IMR-90 (cell line): Measurements from ENCODE around the gene WSB1. TPM values are rescaled to one million over a fixed set of nuclear protein-coding genes. Genes with fewer than 3 reads are reported as not detected.

Source experiments
- ATAC-seq: fragments of 200-7000 bp; cut with Tn5 transposase; 2 replicates; pipeline ENCODE4 v1.9.1; 2020; ENCODE audit warnings: low read depth, mild to moderate bottlenecking, moderate library complexity
- BruUV-seq: library from RNA; stranded (reverse); fragments of 400-500 nt; replicated peaks from 2 replicates; lab custom pipeline; 2021; lab: Mats Ljungman, UMichigan
- CTCF ChIA-PET: fragments of 300-600 bp; formaldehyde crosslinking; extraction: SDS; loops from one replicate; lab custom pipeline; 2021; ENCODE audit warnings: antibody characterized with exemption; lab: Yijun Ruan, JAX
- POLR2A ChIA-PET: fragments of 300-600 bp; sonication (Branson Sonifier 250); formaldehyde crosslinking; loops from one replicate; lab custom pipeline; 2022; ENCODE audit warnings: antibody characterized with exemption; ENCODE audit not compliant: unreplicated experiment; lab: Charles Lee
- DNase-seq: peaks from one replicate; pipeline ENCODE4 v3.0.0; 2013
- H2AFZ ChIP-seq: replicated peaks from 2 replicates; pipeline ENCODE3; 2013; ENCODE audit warnings: low read length, mild to moderate bottlenecking; ENCODE audit not compliant: poor library complexity
- H2AK5ac ChIP-seq: 2 replicates; pipeline ENCODE4 v1.6.1; 2013; ENCODE audit warnings: low read depth, low read length, inconsistent platforms
- H2AK9ac ChIP-seq: replicated peaks from 2 replicates; pipeline ENCODE3; 2013; ENCODE audit warnings: mild to moderate bottlenecking, low read depth, low read length, moderate library complexity; ENCODE audit not compliant: poor library complexity
- H2BK120ac ChIP-seq: 2 replicates; pipeline ENCODE4 v1.6.1; 2013; ENCODE audit warnings: low read depth, low read length, inconsistent platforms
- H2BK15ac ChIP-seq: 3 replicates; pipeline ENCODE4 v1.6.1; 2013; ENCODE audit warnings: low read depth, low read length, inconsistent platforms
- H2BK20ac ChIP-seq: 2 replicates; pipeline ENCODE4 v1.6.1; 2013; ENCODE audit warnings: low read depth, mild to moderate bottlenecking, inconsistent platforms, low read length, moderate library complexity
- H2BK5ac ChIP-seq: 2 replicates; pipeline ENCODE4 v1.6.1; 2013; ENCODE audit warnings: mild to moderate bottlenecking, low read depth, low read length, inconsistent platforms; ENCODE audit not compliant: poor library complexity, severe bottlenecking
- H3K14ac ChIP-seq: replicated peaks from 2 replicates; pipeline ENCODE4 v1.6.1; 2013; ENCODE audit warnings: low read depth, low read length, inconsistent platforms
- H3K18ac ChIP-seq: 2 replicates; pipeline ENCODE4 v1.6.1; 2013; ENCODE audit warnings: low read depth, low read length, control low read depth
- H3K23ac ChIP-seq: 2 replicates; pipeline ENCODE4 v1.6.1; 2013; ENCODE audit warnings: low read depth, low read length, inconsistent platforms
- H3K27ac ChIP-seq: 2 replicates; pipeline ENCODE4 v1.5.1; 2013; ENCODE audit warnings: mild to moderate bottlenecking, control low read depth, low read length; ENCODE audit not compliant: insufficient read depth
- H3K27me3 ChIP-seq: 2 replicates; pipeline ENCODE4 v1.6.1; 2013; ENCODE audit warnings: low read length; ENCODE audit not compliant: control insufficient read depth, insufficient read depth
- H3K36me3 ChIP-seq: 2 replicates; pipeline ENCODE4 v1.6.1; 2013; ENCODE audit warnings: low read length, mixed read lengths; ENCODE audit not compliant: control insufficient read depth, insufficient read depth
- H3K4ac ChIP-seq: 2 replicates; pipeline ENCODE4 v1.6.1; 2013; ENCODE audit warnings: low read depth, low read length, inconsistent platforms
- H3K4me1 ChIP-seq: 2 replicates; pipeline ENCODE4 v1.6.1; 2013; ENCODE audit warnings: low read length, mixed read lengths; ENCODE audit not compliant: control insufficient read depth, insufficient read depth
- H3K4me2 ChIP-seq: 2 replicates; pipeline ENCODE4 v1.6.1; 2013; ENCODE audit warnings: low read depth, mild to moderate bottlenecking, control low read depth, low read length, moderate library complexity
- H3K4me3 ChIP-seq: 2 replicates; pipeline ENCODE4 v1.5.1; 2013; ENCODE audit warnings: low read depth, mild to moderate bottlenecking, control low read depth, low read length, moderate library complexity; ENCODE audit not compliant: insufficient read depth
- H3K56ac ChIP-seq: 2 replicates; pipeline ENCODE4 v1.6.1; 2013; ENCODE audit warnings: low read length, inconsistent platforms; ENCODE audit not compliant: insufficient read depth; ENCODE audit errors: extremely low read depth
- H3K79me1 ChIP-seq, 2 experiments: 2 replicates each; pipeline ENCODE4 v1.6.1; 2013; ENCODE audit warnings: low read length in 2 of 2, inconsistent platforms in 1 of 2, low read depth in 1 of 2
- H3K9ac ChIP-seq: 2 replicates; pipeline ENCODE4 v1.6.1; 2013; ENCODE audit warnings: low read depth, low read length, control low read depth
- H3K9me1 ChIP-seq: 2 replicates; pipeline ENCODE4 v1.6.1; 2013; ENCODE audit warnings: low read length, inconsistent platforms; ENCODE audit not compliant: insufficient read depth
- H3K9me3 ChIP-seq: 2 replicates; pipeline ENCODE4 v1.6.1; 2013; ENCODE audit warnings: low read length; ENCODE audit not compliant: control insufficient read depth, insufficient read depth
- H4K20me1 ChIP-seq: 2 replicates; pipeline ENCODE4 v1.6.1; 2013; ENCODE audit warnings: low read length, inconsistent platforms; ENCODE audit not compliant: insufficient read depth
- H4K5ac ChIP-seq: 2 replicates; pipeline ENCODE4 v1.6.1; 2013; ENCODE audit warnings: mild to moderate bottlenecking, low read depth, low read length, control low read depth
- H4K8ac ChIP-seq, 2 experiments: 2 replicates each; pipeline ENCODE4 v1.6.1; 2013; ENCODE audit warnings: low read depth in 2 of 2, low read length in 2 of 2, control low read depth in 1 of 2, inconsistent platforms in 1 of 2
- H4K91ac ChIP-seq: 2 replicates; pipeline ENCODE4 v1.6.1; 2013; ENCODE audit warnings: low read depth, low read length, inconsistent platforms; ENCODE audit not compliant: insufficient read depth
- FOS ChIP-seq: fragments of 150-350 bp; IDR thresholded peaks from 2 replicates; pipeline ENCODE4 v1.6.1; 2016; ENCODE audit warnings: low read depth, low read length
- POLR2A ChIP-seq: IDR thresholded peaks from 2 replicates; pipeline ENCODE4 v1.6.1; 2012; ENCODE audit warnings: mild to moderate bottlenecking, low read depth, low read length
- RAD21 ChIP-seq: IDR thresholded peaks from 2 replicates; pipeline ENCODE4 v1.6.1; 2012; ENCODE audit warnings: low read length, improper control_type of control experiment
- RCOR1 ChIP-seq: IDR thresholded peaks from 2 replicates; pipeline ENCODE4 v1.6.1; 2012; ENCODE audit warnings: mild to moderate bottlenecking, low read length, improper control_type of control experiment; ENCODE audit not compliant: insufficient replicate concordance
- RFX5 ChIP-seq: IDR thresholded peaks from 2 replicates; pipeline ENCODE4 v1.8.0; 2012; ENCODE audit warnings: low read depth, mild to moderate bottlenecking, low read length, moderate library complexity
- SMC3 ChIP-seq: fragments of 150-350 bp; IDR thresholded peaks from 2 replicates; pipeline ENCODE4 v1.6.1; 2016; ENCODE audit warnings: low read depth, mild to moderate bottlenecking, antibody characterized with exemption, low read length, moderate library complexity
- WGBS, 2 experiments: methylation state at CpG; one replicate each; pipeline versions ENCODE4 v1.1.5 to v1.1.7; 2013; ENCODE audit warnings: missing lambda C conversion rate in 2 of 2; ENCODE audit not compliant: insufficient read length in 1 of 2; ENCODE audit errors: extremely low coverage in 2 of 2; 5-methylcytosine and 5-hydroxymethylcytosine counted together
- dilution Hi-C: fragments of 300-500 bp; cut with HindIII; formaldehyde crosslinking; loops from one replicate; pipeline ENCODE4 v1.14.3; 2018; ENCODE audit warnings: low sequenced_read_pairs; ENCODE audit not compliant: unreplicated experiment
- in situ Hi-C: fragments of 300-500 bp; cut with MboI; formaldehyde crosslinking; loops from 3 replicates; pipeline ENCODE4 v1.14.3; 2019; ENCODE audit warnings: low sequenced_read_pairs, inconsistent platforms, mixed read lengths
- intact Hi-C: fragments of 100-400 bp; cut with micrococcal nuclease; formaldehyde crosslinking; loops from 2 replicates; pipeline ENCODE4 v1.10.0; 2022
- polyA plus RNA-seq, 3 experiments: library from polyadenylated mRNA; depleted of rRNA; stranded (reverse); fragments of >200 nt; gene quantifications; 2 replicates each; pipeline ENCODE4 v1.2.3, GENCODE V29; 2012; ENCODE audit warnings: low replicate concordance in 1 of 3
- total RNA-seq: library from RNA; depleted of rRNA; stranded (reverse); fragments of >200 nt; gene quantifications from 2 replicates; pipeline ENCODE4 v1.2.3, GENCODE V29; 2012

The WSB1 gene
- total and polyA plus RNA-seq, 2 of the 4 experiments (the other 2 are of a cell fraction): 140 to 266 TPM

DNA sequence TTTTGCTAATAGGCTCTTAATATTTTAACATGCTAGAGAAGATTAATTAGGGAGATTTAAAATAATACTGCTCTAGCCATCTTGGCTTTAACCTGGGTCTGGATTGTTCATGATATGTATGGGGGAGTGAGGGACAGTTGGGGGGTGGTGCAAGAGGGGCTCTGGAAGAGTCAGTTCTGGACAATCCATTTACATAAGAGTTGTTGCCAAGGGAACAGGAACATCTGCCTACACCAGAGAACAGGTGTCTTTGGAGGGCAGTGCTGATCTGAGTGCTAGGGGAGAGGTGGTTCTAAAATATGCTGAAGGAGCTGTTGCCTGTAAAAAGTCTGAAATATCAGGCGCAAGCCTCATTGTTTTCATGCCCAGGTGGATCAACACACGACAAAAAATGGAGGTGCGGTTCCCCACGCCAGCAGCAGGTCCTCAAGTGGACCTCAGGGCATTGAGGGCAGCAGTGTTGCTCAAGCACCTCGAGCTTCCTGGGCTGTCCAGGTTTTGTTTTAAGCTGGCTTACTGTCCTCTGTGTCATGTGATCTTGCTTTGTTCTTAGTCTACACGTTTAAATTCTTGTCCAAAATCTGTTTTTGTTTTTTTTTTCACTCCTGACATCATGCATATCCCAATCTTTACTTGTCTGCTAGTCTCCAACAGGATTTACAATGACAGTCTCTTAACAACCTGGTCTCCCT lies 25.4 kb upstream of the WSB1 start:
- dilution Hi-C loops (no loop called here), intact Hi-C loops (no loop called here), in situ Hi-C loops (no loop called here)
- Histone ChIP-seq H3K36me3 (no peaks in the 10 kb centered on the region), H4K20me1 (no peaks in the 10 kb centered on the region), H3K79me1 (no peaks in the 10 kb centered on the region), H3K14ac (no peak overlapping the region), H3K27ac (no peak overlapping the region), H3K9me3 (no peaks in the 10 kb centered on the region), H3K4ac (no peak overlapping the region), H4K91ac (no peak overlapping the region), H2BK120ac (no peak overlapping the region), H3K9me1 (no peaks in the 10 kb centered on the region), H4K8ac (no peak overlapping the region), H3K9ac (no peak overlapping the region), H3K4me2 (no peak overlapping the region), H3K23ac (no peak overlapping the region), H4K5ac (no peak overlapping the region), H2BK5ac (no peak overlapping the region), H3K27me3 (peaks cover 17% of the 10 kb centered on the region), H3K18ac (no peak overlapping the region), H2AK5ac (no peak overlapping the region), H2AFZ (no peak overlapping the region), H2AK9ac (no peak overlapping the region), H2BK15ac (no peak overlapping the region), H2BK20ac (no peak overlapping the region), H3K4me3 (no peak overlapping the region), H3K4me1 (no peaks in the 10 kb centered on the region), H3K56ac (no peak overlapping the region)
- CTCF ChIA-PET: no interaction called here
- 93% methylated on average over 3 of the region's 6 CpGs; no CpG with 5 or more reads in 1 of the 2 experiments for WGBS, 2 experiments
- POLR2A ChIA-PET: no interaction called here
- DNase-seq: no peak
- no peak for ATAC-seq
- TF ChIP-seq FOS (no peak), RCOR1 (no peak), RAD21 (no peak), SMC3 (no peak), POLR2A (no peak), RFX5 (no peak)
- BruUV-seq: no TSS peak
